Measurements from ENCODE around the gene COL8A1. TPM values are rescaled to one million over a fixed set of nuclear protein-coding genes. Genes with fewer than 3 reads are reported as not detected.

COL8A1 gene
- total RNA-seq, 1 experiment from 2014 or later, result 179 TPM

DNA sequence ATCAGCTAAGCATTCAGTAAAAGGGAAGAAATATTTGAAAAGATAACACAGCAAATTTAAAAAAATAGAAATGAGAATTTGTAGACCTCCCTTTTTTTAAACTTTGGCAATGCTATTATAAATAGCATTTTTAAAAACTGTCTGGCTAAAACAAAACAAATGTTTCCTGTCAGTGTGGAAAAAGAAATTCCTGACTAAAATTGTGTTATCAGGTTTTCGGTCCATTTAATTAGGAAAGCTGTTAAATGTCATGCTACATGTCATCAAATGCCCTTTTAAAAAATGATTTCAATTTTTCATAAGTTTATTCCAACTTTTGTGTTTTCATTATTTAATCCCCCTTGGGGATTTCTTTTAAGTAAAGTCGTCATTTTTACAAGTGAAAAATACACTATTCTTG lies 29.6 kb downstream of the COL8A1 start:
- DNase-seq (ENCODE audit: extremely low read depth, low read depth), result no peak

DNA sequence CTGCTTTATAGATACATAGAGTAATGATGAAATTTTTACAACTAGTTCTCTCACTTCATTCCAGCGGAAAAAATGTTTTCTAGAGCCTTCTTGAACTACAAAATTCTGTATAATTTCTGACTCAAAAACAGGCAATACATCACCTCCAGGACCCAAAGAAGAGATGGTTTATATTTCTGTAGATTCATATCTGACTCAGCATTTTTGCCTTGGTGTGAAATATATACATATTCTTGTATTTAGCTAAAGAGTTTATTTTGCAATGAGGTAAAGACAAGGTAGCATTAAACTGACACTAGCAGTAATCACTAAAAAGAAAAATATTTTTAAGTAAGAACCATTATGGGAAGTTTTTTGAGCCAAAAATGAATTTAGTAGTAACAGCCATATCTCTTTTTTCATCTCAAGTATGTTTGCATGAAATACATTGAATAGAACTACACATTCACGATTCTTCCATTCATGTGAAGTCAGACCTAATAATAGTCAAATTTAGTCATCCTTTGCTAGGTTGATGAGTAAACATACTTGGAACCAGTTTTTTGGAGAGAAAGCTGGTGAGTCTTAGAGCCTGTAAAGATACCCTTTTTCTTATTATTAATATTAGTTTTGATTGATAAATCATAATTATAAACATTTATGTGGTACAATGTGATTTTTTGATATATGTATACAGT lies 31.6 kb downstream of the COL8A1 start:
- no peak for DNase-seq (ENCODE audit: extremely low read depth, low read depth)

DNA sequence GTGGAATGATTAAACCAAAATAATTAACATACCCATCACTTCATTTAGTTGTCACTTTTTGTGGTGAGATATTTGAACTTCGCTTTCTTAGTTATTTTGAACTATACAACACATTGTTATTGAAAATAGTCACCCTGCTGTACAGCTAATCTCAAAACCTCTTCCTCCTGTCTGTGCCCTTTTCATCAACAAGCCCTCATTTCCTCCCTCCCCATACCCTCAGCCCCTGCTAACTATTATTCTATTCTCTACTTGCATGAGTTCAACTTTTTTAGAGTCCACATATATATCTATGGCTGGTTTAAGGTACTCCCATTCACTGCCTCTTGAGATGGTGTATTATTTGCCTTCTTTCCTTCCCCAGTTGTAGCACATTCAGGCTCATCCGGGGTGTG lies 32.2 kb downstream of the COL8A1 start:
- DNase-seq (ENCODE audit: extremely low read depth, low read depth), result no peak

DNA sequence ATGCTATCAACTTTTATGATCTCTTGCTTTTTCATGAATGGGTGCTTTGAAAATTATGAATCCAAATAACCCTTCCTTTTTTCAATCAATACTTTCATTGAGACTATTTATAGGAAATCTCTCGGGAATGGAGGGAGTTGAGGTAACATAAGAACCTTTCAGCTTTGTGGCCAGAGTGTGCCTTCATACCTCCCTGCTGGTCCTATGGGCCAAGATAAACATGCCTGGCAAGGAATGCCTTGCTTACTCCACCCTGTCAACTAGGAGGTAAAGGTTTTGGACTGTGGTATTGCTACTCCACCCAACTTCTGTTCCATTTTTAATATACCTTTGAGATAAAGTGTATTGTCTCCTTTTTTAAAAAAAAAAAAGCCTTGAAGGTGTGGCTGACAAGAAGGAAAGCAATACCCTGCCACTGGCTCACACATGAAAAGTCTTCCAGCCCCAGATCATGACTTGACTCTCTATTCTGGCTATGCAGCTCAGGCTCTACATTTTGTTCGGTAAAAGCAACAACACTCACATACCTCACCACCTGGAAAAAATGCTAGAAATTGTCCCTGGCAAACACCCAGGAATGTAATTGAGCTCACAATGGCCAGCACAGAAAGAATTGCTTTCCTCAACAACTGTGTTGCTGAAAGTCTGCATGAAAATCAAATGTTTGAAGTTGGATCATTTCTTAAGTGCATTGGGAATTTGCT lies 35.8 kb downstream of the COL8A1 start:
- no peak for DNase-seq (ENCODE audit: extremely low read depth, low read depth)

DNA sequence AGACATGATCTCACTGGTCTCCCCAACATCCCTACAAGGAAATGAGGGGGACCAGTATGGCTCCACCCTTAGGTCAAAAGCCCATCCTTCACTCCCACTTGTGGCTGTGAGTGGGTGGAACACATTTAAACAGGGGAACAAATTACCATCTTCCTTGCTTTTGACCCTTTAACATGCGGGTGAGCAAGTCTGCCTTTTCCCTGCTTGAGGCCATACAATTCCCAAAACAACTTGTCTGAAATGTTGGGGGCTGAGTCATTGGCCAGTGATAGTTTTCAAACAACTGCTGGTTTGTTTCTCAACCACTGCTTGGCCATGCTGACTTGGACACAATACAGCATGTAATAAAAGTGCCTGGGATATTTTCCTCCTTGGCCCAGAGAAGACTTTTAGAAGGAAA lies 39.6 kb downstream of the COL8A1 start:
- DNase-seq (ENCODE audit: extremely low read depth, low read depth), result no peak

DNA sequence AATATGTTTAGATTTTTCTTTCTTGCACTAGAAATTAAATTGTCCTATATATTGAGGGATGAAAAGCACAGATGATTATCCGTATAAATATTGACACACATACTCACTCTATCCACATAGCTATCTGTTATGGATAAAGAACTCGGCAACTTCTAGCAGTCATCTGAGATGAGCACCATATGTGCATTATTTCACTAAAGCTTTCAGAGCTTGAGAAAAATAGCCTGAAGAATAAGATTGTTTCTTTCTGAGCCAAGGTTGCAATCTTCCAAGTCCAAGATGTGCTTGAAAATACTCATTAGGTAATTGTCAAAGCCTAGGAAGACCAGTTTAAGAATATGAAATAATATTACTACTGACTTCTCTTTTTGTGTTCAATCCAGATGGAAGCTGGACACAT lies 40.5 kb downstream of the COL8A1 start:
- no peak for DNase-seq (ENCODE audit: extremely low read depth, low read depth)

DNA sequence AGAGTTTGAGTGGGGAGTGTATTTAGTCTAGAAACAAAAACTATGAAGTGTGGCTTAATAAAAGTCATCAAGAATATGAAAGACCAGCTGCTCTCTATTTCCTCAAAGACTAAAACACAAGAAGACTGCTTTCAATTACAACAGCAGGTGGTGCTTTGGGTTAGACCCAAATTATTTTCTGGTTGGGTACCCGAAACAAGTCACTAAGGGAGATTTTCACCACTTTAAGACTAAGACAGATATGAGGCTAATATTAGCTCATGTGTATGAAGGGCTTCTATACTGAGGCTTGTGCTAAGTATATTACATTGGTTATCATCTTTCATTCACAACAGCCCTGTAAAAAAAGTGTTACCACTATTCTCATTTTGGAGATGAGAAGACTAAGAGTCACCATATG lies 43.1 kb downstream of the COL8A1 start:
- no peak for DNase-seq (ENCODE audit: extremely low read depth, low read depth)

DNA sequence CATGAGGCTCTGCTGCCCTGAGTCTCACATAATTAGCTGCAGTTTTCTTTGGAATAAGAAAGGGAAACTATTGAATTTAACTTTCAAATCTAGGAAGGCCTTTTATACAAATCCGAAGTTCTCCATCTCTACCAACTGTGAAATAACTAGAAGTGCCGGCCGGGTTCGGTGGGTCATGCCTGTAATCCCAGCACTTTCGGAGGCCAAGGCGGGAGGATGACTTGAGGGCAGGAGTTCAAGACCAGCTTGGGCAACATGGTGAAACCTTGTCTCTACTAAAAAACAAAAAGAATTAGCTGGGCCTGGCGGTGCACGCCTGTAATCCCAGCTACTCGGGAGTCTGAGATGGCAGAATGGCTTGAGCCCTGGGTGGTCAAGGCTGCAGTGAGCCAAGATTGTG lies 43.6 kb downstream of the COL8A1 start:
- DNase-seq (ENCODE audit: extremely low read depth, low read depth), result no peak

DNA sequence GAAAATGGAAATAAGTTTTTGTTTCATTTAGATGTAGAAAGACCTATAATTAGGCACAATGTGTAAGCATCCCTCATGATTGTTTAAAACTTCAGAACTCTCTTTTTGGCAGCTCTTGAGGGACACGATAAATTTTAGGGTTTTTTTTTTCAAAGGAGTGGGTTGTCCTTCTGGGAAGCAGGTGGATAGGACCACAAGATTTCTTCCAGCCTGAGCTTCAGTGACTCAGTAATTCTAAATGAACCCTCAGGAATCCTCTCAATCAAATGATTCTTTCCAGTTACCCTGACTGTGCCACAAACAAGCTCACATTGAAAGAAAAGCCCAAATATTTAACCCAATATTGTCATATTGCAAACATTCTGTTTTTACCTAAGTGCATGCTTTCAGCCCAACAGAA lies 45.1 kb downstream of the COL8A1 start:
- no peak for DNase-seq (ENCODE audit: extremely low read depth, low read depth)

DNA sequence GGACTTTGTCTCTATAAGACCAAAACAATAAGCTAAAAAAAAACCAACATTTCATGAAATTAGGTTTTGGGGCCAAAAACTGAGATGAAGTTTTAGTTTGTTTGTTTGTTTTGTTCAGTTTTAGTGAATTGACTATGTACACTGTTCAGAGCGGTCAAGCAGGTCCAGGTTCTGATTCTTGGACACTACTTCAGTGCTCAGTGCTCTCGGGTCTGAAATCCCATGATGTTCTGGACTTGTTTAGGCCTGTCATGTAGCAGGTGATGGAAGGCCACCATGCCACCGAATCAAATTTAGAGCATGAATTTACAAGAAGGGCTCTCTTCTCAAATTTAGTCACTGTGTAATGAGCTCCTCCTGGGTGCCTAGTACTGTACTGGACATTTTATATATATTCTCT lies 45.5 kb downstream of the COL8A1 start:
- DNase-seq (ENCODE audit: extremely low read depth, low read depth), result no peak

DNA sequence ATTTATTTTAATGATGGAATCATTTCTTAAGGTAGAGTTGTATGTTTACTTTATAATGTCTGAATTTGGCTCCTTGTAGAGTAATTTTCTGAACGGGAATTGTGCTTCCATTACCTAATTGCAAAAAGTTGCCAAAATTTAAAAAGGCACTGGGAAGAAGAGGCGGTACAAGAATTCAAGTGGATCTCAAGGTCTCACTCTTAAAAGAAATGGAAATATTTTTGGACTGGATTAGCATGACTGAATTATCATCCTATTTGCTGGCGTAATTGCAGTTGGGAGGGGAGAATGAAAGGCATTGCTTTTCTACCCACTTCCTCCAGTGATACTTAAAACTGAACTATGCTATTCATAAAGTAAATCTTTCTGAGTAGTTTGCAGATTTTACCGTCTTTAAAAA lies 46.2 kb downstream of the COL8A1 start:
- DNase-seq (ENCODE audit: extremely low read depth, low read depth), result no peak

DNA sequence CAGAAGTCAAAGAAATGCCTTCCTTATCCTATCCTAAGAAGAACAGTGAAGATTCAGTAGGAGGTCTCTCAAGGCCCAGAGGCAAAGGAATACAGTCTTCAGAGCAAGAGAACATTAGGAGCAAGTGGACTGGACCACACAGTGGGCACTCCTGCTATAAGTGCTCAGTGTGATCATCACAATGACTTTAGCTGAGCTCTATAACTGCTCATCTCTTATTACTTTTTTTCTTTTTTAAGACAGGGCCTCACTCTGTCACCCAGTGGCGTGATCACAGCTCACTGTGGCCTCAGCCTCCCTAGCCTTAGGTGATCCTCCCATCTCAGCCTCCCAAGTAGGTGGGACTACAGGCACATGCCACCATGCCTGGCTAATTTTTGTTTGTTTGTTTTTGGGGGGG lies 48.1 kb downstream of the COL8A1 start:
- DNase-seq (ENCODE audit: extremely low read depth, low read depth), result no peak

DNA sequence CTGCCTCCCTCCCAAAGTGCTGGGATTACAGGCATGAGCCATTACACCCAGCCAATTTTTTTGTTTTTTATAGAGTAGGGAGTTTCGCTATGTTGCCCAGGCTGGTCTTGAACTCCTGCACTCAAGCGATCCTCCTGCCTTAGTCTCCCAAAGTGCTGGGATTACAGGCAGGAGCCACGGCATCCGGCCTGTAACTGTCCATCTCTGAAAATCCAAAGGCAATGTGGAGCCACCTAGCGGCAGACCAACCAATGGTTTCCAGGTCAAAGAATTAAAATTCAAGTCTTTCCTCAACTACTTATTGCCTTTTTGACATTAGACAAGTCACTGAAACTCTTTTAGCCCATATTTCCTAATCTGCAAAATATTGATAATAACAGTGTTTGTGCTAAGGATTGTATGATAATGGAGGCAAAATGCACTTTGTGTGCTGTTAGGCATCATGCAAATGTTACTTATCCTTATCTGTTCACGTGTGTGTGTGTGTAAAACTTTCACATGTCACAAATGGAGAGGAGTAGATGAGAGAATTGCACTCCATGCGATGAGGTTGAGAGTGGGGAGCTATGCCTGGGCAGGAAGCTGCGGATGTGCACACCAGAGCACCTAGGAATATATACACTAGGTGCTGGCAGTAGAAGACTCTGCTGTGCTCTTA lies 48.7 kb downstream of the COL8A1 start:
- peak; percentile 69 for DNase-seq (ENCODE audit: extremely low read depth, low read depth)

DNA sequence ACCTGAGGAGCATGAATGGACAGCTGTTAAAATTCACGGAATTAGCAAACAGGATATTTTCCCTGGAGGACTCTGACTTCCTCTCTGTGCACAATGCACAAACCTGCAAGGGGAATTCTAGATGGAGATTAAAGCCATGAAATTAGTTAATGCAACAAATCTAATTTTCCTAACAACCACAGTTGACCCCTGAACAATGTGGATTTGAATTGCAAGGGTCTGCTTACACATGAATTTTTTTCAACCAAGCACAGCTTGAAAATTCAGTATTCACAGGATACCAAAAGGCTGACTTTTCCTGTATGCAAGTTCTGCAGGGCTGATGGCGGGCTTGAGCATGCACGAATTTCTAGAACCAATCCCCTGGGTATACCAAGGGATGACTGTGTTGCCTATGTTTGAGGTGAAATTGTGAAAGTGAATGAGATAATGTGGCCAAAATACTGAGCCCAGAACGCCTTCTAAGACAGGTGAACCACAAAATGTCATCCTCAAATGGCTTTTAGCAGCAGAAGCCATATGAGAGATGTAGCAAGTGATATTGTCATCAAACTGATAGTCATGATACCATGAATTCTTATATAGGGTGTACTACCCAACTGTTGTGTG lies 52.5 kb downstream of the COL8A1 start:
- no peak for DNase-seq (ENCODE audit: extremely low read depth, low read depth)

DNA sequence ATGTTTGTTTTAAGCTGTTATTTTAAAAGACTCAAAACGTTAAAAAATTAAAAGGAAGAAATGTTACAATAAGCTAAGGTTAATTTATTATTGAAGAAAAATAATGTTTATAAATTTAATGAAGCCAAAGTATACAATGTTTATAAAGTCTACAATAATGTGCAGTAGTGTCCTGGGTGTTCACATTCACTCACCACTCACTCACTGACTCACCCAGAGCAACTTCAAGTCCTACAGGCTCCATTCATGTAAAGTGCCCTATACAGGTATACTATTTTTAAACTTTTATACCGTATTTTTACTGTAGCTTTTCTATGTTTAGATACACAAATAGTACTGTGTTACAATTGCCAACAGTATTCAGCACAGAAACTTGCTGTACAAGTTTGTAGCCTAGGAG lies 55.2 kb downstream of the COL8A1 start:
- DNase-seq (ENCODE audit: extremely low read depth, low read depth), result no peak

DNA sequence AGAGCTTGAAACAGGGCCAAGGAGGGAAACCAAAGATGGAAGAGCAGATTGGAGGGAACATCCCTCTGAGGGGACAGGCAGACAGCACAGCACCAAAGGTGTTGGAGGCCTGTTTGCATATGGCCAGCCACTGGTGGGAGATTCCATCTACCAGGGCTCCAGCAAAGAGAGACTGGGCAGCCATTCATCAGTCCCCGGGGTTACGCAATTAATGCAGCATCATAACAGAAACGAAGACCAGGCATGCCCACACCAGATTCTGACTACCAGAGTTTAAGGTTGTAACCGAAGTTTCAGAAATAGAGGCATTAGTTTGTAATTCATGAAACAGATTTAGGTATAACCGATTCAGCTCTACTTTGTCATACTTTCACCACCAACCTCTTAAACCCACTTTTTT lies 58.1 kb downstream of the COL8A1 start:
- DNase-seq (ENCODE audit: extremely low read depth, low read depth), result no peak

DNA sequence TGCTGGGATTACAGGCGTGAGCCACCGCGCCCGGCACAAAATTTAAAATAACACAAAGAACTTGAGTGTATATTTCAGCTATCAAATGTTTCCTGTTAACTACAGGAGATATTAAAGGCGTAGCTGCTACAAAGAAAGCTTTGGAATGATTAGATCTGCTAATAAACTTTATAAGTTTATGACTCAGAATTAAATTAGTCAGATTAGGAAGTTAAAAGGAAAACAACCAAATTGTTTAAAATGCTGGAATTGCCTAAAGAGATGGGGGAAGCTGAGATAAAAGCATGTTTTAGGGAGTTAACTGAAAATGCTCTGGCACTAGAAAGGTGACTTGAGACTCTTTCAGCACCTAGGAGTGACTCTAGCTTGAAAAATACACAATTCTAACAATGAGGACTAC lies 58.9 kb downstream of the COL8A1 start:
- DNase-seq (ENCODE audit: extremely low read depth, low read depth), result no peak

DNA sequence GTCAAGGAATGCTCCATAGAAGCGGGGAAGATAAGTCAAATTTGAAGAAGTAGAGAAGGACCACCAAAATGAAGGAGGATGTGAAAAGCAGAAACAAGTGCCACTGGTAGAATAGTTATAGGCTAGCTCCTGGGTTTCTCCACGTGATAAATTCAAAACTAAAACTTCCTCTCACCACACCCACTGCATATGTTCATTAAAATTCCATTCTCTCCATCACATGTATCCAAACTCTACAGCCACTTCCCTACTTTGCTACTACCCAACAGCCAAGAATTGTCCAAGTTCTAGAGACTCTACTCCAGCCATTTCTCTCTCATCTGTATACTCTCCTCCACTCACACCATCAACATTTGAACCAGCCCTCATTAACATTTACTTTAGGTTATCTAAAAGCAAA lies 60.5 kb downstream of the COL8A1 start:
- no peak for DNase-seq (ENCODE audit: extremely low read depth, low read depth)

DNA sequence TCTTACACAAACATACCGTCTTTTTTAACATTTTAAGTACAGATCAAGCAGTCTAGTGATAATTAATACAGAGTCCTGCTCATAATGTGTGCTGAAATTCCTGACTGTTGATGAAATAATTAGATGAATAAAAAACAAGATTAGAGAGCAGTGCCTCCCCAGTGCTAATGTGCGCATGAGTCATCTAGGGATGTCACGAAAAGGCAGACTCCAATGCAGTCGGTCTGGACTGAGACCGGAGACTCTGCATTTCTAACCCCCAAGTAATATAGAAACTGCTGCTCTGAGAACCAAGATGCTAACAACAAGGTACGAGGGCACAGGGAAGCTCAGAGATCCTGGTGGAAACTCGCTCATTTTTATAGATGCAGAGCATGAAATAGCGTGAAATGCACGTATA lies 61.4 kb downstream of the COL8A1 start:
- DNase-seq (ENCODE audit: extremely low read depth, low read depth), result peak; percentile 7

DNA sequence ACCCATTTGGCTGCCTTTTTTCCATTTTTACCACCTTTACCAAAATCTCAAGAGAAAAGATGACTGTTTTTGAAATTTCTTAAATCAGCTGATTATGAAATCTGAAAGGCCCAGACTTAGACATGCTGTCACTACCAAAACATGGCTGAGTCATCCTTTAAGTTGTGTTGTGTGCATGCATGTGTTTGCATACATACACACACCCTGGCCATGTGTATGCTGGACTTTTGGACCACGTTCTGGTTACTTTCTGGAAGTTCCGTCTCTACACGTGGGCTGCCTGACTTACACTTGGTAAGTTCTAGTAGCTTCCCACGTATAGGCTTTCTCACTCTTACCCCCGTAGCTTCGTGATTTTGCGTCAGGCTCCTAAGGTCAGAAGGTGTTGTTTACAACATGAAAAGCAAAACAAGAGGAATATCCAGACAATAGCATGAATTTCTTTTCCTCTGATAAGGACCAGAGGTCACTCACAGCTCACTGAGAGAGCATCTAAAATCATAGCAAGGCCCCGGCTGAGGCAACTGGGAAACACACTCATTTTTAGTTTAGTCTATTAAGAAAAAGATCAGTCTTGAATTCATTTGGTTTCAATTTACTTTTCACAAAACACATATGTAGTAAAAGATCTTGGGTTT lies 62.4 kb downstream of the COL8A1 start:
- no peak for DNase-seq (ENCODE audit: extremely low read depth, low read depth)

All from NCI-H460 (cell line).